ENCODE results near the gene CFAP43. TPM values are rescaled to one million over a fixed set of nuclear protein-coding genes. Genes with fewer than 3 reads are reported as not detected.

The CFAP43 gene
- total and polyA plus RNA-seq, 2 of the 8 experiments (the other 6 are each of a cell fraction or from before 2014, with no cell fraction given), result 0.11 to 0.27 TPM

DNA sequence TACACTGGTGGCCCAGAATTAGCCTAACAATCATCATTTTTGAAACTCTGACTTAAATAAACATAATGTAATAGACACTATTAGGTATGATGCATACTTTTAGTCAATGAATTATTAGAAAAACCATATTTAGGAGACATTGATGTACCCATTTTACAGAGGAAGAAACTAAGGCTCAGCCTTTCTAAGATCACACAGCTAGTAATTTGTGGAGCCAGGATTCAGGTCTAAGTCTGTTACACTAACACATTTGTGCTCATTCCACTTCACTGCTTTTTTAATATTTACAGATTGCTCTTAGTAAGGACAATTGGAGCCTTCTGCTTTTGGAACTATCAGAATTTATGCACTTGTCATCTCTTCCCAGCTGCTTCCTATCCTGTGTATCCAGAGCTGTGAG, 8.9 kb downstream of the CFAP43 start (continued):
- no peak for TF ChIP-seq SP2 (IDR thresholded peaks at IDR 0.05; ENCODE audit: low read length)
- TF ChIP-seq SIN3A (conservative IDR thresholded peaks at IDR 0.05 in 1 of 2, IDR thresholded peaks at IDR 0.05 in 1 of 2; ENCODE audit: low read depth in 1 of 2, low read length in 2 of 2), result no peak
- no peak for TF ChIP-seq SIRT6 (IDR thresholded peaks at IDR 0.05; ENCODE audit: low read length)
- TF ChIP-seq EZH2 (IDR thresholded peaks at IDR 0.05; ENCODE audit: low read depth, low read length, severe bottlenecking), result no peak
- no peak for TF ChIP-seq HDAC2 (IDR thresholded peaks at IDR 0.05; ENCODE audit: borderline replicate concordance in 1 of 2, low read depth in 2 of 2, low read length in 2 of 2)
- TF ChIP-seq RXRA (IDR thresholded peaks at IDR 0.05; ENCODE audit: insufficient read depth, low read depth, low read length), result no peak

Measured in H1 (cell line).